ENCODE results near the gene PDP2. TPM values are rescaled to one million over a fixed set of nuclear protein-coding genes. Genes with fewer than 3 reads are reported as not detected.

Gene PDP2
- total and polyA plus RNA-seq, 10 of the 15 experiments (the other 5 are each of a cell fraction or from before 2014, with no cell fraction given) = 1.9 to 31.1 (median 6.2) TPM

DNA sequence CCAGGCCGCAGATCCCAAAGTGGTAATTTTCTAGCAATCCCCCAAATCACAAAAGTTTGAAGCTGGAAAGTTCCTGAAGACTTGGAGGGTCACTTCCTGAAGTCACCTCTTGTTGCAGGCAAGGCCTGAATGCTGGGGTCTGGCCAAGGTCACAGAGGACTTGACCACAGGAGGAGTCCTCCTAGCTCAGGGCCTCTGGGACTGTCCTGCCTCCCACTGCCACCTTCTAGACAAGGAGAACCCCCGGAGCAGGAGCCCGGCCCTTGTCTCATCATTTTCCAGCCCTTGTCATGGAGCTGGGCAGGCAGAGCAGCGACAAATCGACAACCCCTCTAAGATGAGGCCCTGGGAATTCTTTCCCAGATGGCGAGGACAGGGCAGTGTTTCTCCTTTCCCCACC lies 38.0 kb downstream of the PDP2 start:
- H3K9me3 ChIP-seq (replicated peaks; ENCODE audit: control insufficient read depth, insufficient read depth, low read length) = no peaks in the 10 kb centered on the region
- H3K27ac ChIP-seq (ENCODE audit: control insufficient read depth, insufficient read depth) = no peak overlapping the region
- H4K20me1 ChIP-seq (ENCODE audit: control insufficient read depth, insufficient read depth) = no peaks in the 10 kb centered on the region
- DNase-seq (ENCODE audit: low read depth, low spot score) (no peak), FAIRE-seq (no peak), ATAC-seq (no peak)
- POLR2A ChIA-PET = interaction anchor here (0.8 kb wide), 1 partner anchor 13 kb away, joined by 3 read pairs; no protein-coding TSS in a partner anchor
- CTCF ChIA-PET = interaction anchor here (1.0 to 1.6 kb wide), 3 partner anchors 11 to 31 kb away, joined by 3 to 5 read pairs (median 4); no protein-coding TSS in a partner anchor
- H3K4me3 ChIP-seq = no peak overlapping the region
- H3K4me1 ChIP-seq (ENCODE audit: control insufficient read depth, insufficient read depth, low read length) = no peaks in the 10 kb centered on the region
- no peaks in the 10 kb centered on the region for H3K36me3 ChIP-seq (ENCODE audit: control insufficient read depth in 2 of 2, insufficient read depth in 2 of 2, low read length in 1 of 2)
- in situ Hi-C loops (cut with MboI) (no loop called here), intact Hi-C loops (cut with micrococcal nuclease; ENCODE audit: unreplicated experiment) (no loop called here)
- TF ChIP-seq MEF2B (IDR thresholded peaks at IDR 0.05; ENCODE audit: partially characterized antibody, poor library complexity, severe bottlenecking) (no peak), MTA2 (IDR thresholded peaks at IDR 0.05; ENCODE audit: low read depth) (no peak), IKZF2 (IDR thresholded peaks at IDR 0.05) (no peak), CHD2 (IDR thresholded peaks at IDR 0.05; ENCODE audit: borderline replicate concordance, low read depth, low read length) (no peak), ZNF24 (IDR thresholded peaks at IDR 0.05) (no peak), WRNIP1 (IDR thresholded peaks at IDR 0.05; ENCODE audit: borderline replicate concordance, low read depth, low read length) (no peak), BHLHE40 (IDR thresholded peaks at IDR 0.05; ENCODE audit: borderline replicate concordance in 1 of 2, low read depth in 2 of 2, low read length in 1 of 2) (no peak), ZNF217 (IDR thresholded peaks at IDR 0.05) (no peak), SMARCA5 (IDR thresholded peaks at IDR 0.05) (no peak), SP1 (IDR thresholded peaks at IDR 0.05; ENCODE audit: low read depth, low read length) (no peak), CEBPB (IDR thresholded peaks at IDR 0.05; ENCODE audit: borderline replicate concordance in 1 of 2, low read depth in 2 of 2, low read length in 2 of 2) (no peak), CHD4 (IDR thresholded peaks at IDR 0.05) (no peak), ATF2 (IDR thresholded peaks at IDR 0.05; ENCODE audit: low read length) (no peak)
- TF ChIP-seq, protein P1, sequence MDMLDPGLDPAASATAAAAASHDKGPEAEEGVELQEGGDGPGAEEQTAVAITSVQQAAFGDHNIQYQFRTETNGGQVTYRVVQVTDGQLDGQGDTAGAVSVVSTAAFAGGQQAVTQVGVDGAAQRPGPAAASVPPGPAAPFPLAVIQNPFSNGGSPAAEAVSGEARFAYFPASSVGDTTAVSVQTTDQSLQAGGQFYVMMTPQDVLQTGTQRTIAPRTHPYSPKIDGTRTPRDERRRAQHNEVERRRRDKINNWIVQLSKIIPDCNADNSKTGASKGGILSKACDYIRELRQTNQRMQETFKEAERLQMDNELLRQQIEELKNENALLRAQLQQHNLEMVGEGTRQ (IDR thresholded peaks at IDR 0.05; ENCODE audit: borderline replicate concordance, low read depth, low read length) = no peak
- TF ChIP-seq, protein P2, sequence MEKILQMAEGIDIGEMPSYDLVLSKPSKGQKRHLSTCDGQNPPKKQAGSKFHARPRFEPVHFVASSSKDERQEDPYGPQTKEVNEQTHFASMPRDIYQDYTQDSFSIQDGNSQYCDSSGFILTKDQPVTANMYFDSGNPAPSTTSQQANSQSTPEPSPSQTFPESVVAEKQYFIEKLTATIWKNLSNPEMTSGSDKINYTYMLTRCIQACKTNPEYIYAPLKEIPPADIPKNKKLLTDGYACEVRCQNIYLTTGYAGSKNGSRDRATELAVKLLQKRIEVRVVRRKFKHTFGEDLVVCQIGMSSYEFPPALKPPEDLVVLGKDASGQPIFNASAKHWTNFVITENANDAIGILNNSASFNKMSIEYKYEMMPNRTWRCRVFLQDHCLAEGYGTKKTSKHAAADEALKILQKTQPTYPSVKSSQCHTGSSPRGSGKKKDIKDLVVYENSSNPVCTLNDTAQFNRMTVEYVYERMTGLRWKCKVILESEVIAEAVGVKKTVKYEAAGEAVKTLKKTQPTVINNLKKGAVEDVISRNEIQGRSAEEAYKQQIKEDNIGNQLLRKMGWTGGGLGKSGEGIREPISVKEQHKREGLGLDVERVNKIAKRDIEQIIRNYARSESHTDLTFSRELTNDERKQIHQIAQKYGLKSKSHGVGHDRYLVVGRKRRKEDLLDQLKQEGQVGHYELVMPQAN (conservative IDR thresholded peaks at IDR 0.05) = no peak
- no peaks in the 10 kb centered on the region for H3K79me2 ChIP-seq (ENCODE audit: control insufficient read depth, insufficient read depth, low read length)
- H3K9ac ChIP-seq (ENCODE audit: control insufficient read depth, insufficient read depth, low read length) = no peak overlapping the region
- no peak overlapping the region for H3K4me2 ChIP-seq (ENCODE audit: control insufficient read depth, insufficient read depth)
- SMC1A ChIA-PET (ENCODE audit: uncharacterized antibody, unreplicated experiment) = interaction anchor here (1.7 kb wide), 1 partner anchor 20 kb away, joined by 3 read pairs; no protein-coding TSS in a partner anchor
- H3K27me3 ChIP-seq (replicated peaks in 1 of 2; ENCODE audit: control insufficient read depth in 2 of 2, insufficient read depth in 2 of 2, low read length in 1 of 2) = peaks cover 0 to 3% of the 10 kb centered on the region in 2 experiments; a peak in 1 of 4 replicates
- no peak overlapping the region for H2AFZ ChIP-seq (ENCODE audit: control insufficient read depth, low read depth, low read length)
- 45% methylated on average over 5 of the region's 6 CpGs for WGBS (ENCODE audit: insufficient coverage, insufficient replicate concordance, low lambda C conversion rate, missing lambda C conversion rate)
- RAD21 ChIA-PET (ENCODE audit: unreplicated experiment) = interaction anchor here (0.8 to 1.1 kb wide), 2 partner anchors 10 to 23 kb away, joined by 3 to 4 read pairs; no protein-coding TSS in a partner anchor
- BruUV-seq (replicated peaks) = no TSS peak

Data from GM12878 (cell line).